ENCODE data around the gene STARD7.

The STARD7 gene

GRCh38 chr2:96147593-96148201 lies 60.9 kb downstream of the STARD7 start:
- POLR2A ChIA-PET: no interaction called here
- CTCF ChIA-PET: interaction anchor here (0.6 to 2.9 kb wide), 8 partner anchors 10 to 119 kb away, joined by 3 to 17 read pairs (median 4); no protein-coding TSS in a partner anchor
- no peak overlapping the region for H3K4me3 ChIP-seq (ENCODE audit: low read depth, low read length)

GRCh38 chr2:96146881-96147592 lies 61.6 kb downstream of the STARD7 start:
- TF ChIP-seq ZBTB20 (tag by site-specific recombination; IDR thresholded peaks at IDR 0.05): peak; percentile 18; the same call in 1 of the 2 replicates
- no peak for TF ChIP-seq ZNF18 (tag by site-specific recombination; IDR thresholded peaks at IDR 0.05)
- Histone ChIP-seq H3K4me3 (ENCODE audit: low read depth, low read length) (no peak overlapping the region), H3K36me3 (ENCODE audit: control insufficient read depth in 2 of 2, insufficient read depth in 1 of 2, low read length in 2 of 2) (no peaks in the 10 kb centered on the region), H3K9me3 (ENCODE audit: control insufficient read depth, insufficient read depth, low read depth, low read length) (no peaks in the 10 kb centered on the region), H3K4me1 (ENCODE audit: control insufficient read depth, insufficient read depth, low read length) (peaks cover 9% of the 10 kb centered on the region; the same call in 1 of the 2 replicates), H3K27ac (ENCODE audit: extremely low read depth, low read depth, low read length) (no peak overlapping the region)
- ChIA-PET CTCF (interaction anchor here (0.6 to 2.7 kb wide), 5 partner anchors 10 to 120 kb away, joined by 3 to 14 read pairs (median 4); no protein-coding TSS in a partner anchor), POLR2A (no interaction called here)

More at GRCh38 chr2:96147593-96148201, 60.9 kb downstream of the STARD7 start:
- Histone ChIP-seq H3K9me3 (ENCODE audit: control insufficient read depth, insufficient read depth, low read depth, low read length) (no peaks in the 10 kb centered on the region), H3K36me3 (ENCODE audit: control insufficient read depth in 2 of 2, insufficient read depth in 1 of 2, low read length in 2 of 2) (no peaks in the 10 kb centered on the region), H3K4me1 (ENCODE audit: control insufficient read depth, insufficient read depth, low read length) (peaks cover 9% of the 10 kb centered on the region; the same call in 1 of the 2 replicates), H3K27ac (ENCODE audit: extremely low read depth, low read depth, low read length) (no peak overlapping the region)
- no peak for TF ChIP-seq ZNF10 (tag by site-specific recombination; IDR thresholded peaks at IDR 0.05)
- no peak for TF ChIP-seq ZFP41 (tag by site-specific recombination; IDR thresholded peaks at IDR 0.05; ENCODE audit: borderline replicate concordance)
- no peak for TF ChIP-seq GFI1B (tag by site-specific recombination; IDR thresholded peaks at IDR 0.05)
- no peak for TF ChIP-seq FEZF1 (tag by site-specific recombination; IDR thresholded peaks at IDR 0.05)
- TF ChIP-seq CTCF (tag by site-specific recombination; IDR thresholded peaks at IDR 0.05): 0 out of 2 replicates have a peak, but pooled peaks have one; percentile 21

- TF ChIP-seq EGR2 (tag by site-specific recombination; IDR thresholded peaks at IDR 0.05; ENCODE audit: low read depth) (peak; percentile 27; the same call in 1 of the 2 replicates), ZNF488 (tag by site-specific recombination; IDR thresholded peaks at IDR 0.05) (no peak), ZNF146 (tag by site-specific recombination; IDR thresholded peaks at IDR 0.05) (no peak), ZFHX2 (tag by site-specific recombination; conservative IDR thresholded peaks at IDR 0.05) (peak; percentile 52)
- Histone ChIP-seq H3K9me3 (ENCODE audit: control insufficient read depth, insufficient read depth, low read depth, low read length) (no peaks in the 10 kb centered on the region), H3K4me1 (ENCODE audit: control insufficient read depth, insufficient read depth, low read length) (peaks cover 9% of the 10 kb centered on the region; the same call in 1 of the 2 replicates), H3K36me3 (ENCODE audit: control insufficient read depth in 2 of 2, insufficient read depth in 1 of 2, low read length in 2 of 2) (no peaks in the 10 kb centered on the region), H3K27ac (ENCODE audit: extremely low read depth, low read depth, low read length) (no peak overlapping the region), H3K4me3 (ENCODE audit: low read depth, low read length) (no peak overlapping the region)
- CTCF ChIA-PET: interaction anchor here (1.1 to 2.7 kb wide), 3 partner anchors 10 to 29 kb away, joined by 4 to 14 read pairs (median 7); no protein-coding TSS in a partner anchor
- POLR2A ChIA-PET: no interaction called here
Observed at GRCh38 chr2:96146153-96146880, 62.3 kb downstream of the STARD7 start.

All from HEK293 (cell line).